Suprapubic skin (tissue), 4 donors: ENCODE results near the gene IL12B. TPM values are rescaled to one million over a fixed set of nuclear protein-coding genes. Genes with fewer than 3 reads are reported as not detected.
"Not testable (repeated sequence)": the region's sequence is repeated elsewhere in the genome, so short reads cannot be mapped to it uniquely, and the experiment has no call there.

Source experiments
- DNase-seq, 2 donors: peaks; one replicate each; pipeline ENCODE4 v3.0.0-alpha.2; 2019; ENCODE audit warnings: low spot score in 2 of 2
- H3K27ac ChIP-seq: fragments of 200-600 bp; sonication (generic); one replicate; pipeline ENCODE4 v1.5.1; 2019
- H3K27me3 ChIP-seq: fragments of 200-600 bp; sonication (generic); one replicate; pipeline ENCODE4 v1.5.1; 2019
- H3K36me3 ChIP-seq: fragments of 200-600 bp; sonication (generic); one replicate; pipeline ENCODE4 v1.5.1; 2019
- H3K4me1 ChIP-seq: fragments of 200-600 bp; sonication (generic); one replicate; pipeline ENCODE4 v1.5.1; 2019
- H3K4me3 ChIP-seq: fragments of 200-600 bp; sonication (generic); one replicate; pipeline ENCODE4 v1.5.1; 2019; ENCODE audit warnings: mild to moderate bottlenecking
- H3K9me3 ChIP-seq: fragments of 200-600 bp; sonication (generic); one replicate; pipeline ENCODE4 v1.5.1; 2019
- EP300 ChIP-seq: sonication (generic); formaldehyde crosslinking; IDR thresholded peaks from one replicate; pipeline ENCODE4 v1.6.1; 2017; ENCODE audit warnings: antibody characterized with exemption
- POLR2A ChIP-seq, 2 donors: fragments of 450-650 bp; IDR thresholded peaks; one replicate each; pipeline ENCODE4 v1.6.1; 2017; ENCODE audit warnings: antibody characterized with exemption in 2 of 2, mild to moderate bottlenecking in 2 of 2, moderate library complexity in 2 of 2
- POLR2AphosphoS5 ChIP-seq, 3 donors: sonication (generic); formaldehyde crosslinking; IDR thresholded peaks; one replicate each; pipeline ENCODE4 v1.6.1; 2017; ENCODE audit warnings: antibody characterized with exemption in 3 of 3
- WGBS: methylation state at CpG from one replicate; pipeline ENCODE4 v1.1.5; 2018; 5-methylcytosine and 5-hydroxymethylcytosine counted together
- total RNA-seq, 4 donors: library from RNA; depleted of rRNA; stranded (reverse); fragments of >200 nt; gene quantifications; one replicate each; pipeline ENCODE4 v1.1.0, GENCODE V29; 2016
- TF ChIP-seq, protein P1 (sequence below), 2 donors: fragments of 200-600 bp in 1 of 2; fragments of 450-650 bp in 1 of 2; sonication (generic) in 1 of 2; IDR thresholded peaks; one replicate each; pipeline ENCODE4 v1.5.1; 2016 to 2019; ENCODE audit warnings: antibody characterized with exemption in 2 of 2, mild to moderate bottlenecking in 1 of 2, moderate library complexity in 1 of 2

IL12B gene
- total RNA-seq, 4 donors from 2014 or later, result not detected

DNA sequence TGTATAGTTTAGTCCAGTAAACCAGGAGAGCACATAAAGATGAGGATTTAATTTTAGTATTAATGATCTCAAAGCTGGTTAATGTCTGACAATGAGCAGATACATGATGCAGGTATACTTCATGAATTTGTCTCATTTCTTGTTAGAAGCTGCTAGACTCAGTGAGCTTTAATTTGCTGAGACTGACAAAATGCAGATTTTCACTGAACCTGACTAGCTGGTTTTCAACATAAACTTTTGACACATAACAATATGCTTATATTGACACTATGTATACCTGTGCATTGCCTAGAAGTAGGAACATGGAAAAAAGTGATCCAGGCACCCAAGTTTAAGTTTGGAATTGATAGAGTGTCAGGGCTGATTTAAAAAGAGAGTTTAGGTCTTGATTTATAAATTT, 56.4 kb downstream of the IL12B start:
- no peaks in the 10 kb centered on the region for H3K4me1 ChIP-seq
- no peak overlapping the region for H3K27ac ChIP-seq
- no peak overlapping the region for H3K4me3 ChIP-seq
- no peaks in the 10 kb centered on the region for H3K9me3 ChIP-seq
- TF ChIP-seq POLR2AphosphoS5 (IDR thresholded peaks at IDR 0.05) (no peak), POLR2A (IDR thresholded peaks at IDR 0.05) (no peak), EP300 (no peak)
- TF ChIP-seq, protein P1, sequence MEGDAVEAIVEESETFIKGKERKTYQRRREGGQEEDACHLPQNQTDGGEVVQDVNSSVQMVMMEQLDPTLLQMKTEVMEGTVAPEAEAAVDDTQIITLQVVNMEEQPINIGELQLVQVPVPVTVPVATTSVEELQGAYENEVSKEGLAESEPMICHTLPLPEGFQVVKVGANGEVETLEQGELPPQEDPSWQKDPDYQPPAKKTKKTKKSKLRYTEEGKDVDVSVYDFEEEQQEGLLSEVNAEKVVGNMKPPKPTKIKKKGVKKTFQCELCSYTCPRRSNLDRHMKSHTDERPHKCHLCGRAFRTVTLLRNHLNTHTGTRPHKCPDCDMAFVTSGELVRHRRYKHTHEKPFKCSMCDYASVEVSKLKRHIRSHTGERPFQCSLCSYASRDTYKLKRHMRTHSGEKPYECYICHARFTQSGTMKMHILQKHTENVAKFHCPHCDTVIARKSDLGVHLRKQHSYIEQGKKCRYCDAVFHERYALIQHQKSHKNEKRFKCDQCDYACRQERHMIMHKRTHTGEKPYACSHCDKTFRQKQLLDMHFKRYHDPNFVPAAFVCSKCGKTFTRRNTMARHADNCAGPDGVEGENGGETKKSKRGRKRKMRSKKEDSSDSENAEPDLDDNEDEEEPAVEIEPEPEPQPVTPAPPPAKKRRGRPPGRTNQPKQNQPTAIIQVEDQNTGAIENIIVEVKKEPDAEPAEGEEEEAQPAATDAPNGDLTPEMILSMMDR (IDR thresholded peaks at IDR 0.05), result no peak
- no peak for DNase-seq
- H3K27me3 ChIP-seq, result no peaks in the 10 kb centered on the region
- peaks cover 48% of the 10 kb centered on the region for H3K36me3 ChIP-seq

GRCh38 chr5:159269723-159270122, 60.6 kb downstream of the IL12B start:
- no peak overlapping the region for H3K27ac ChIP-seq
- no peak overlapping the region for H3K4me3 ChIP-seq
- no peak for DNase-seq
- peaks cover 3% of the 10 kb centered on the region for H3K4me1 ChIP-seq
- H3K27me3 ChIP-seq, result no peaks in the 10 kb centered on the region
- WGBS, result 86% methylated on average over 2 of the region's 2 CpGs
- peaks cover 30% of the 10 kb centered on the region for H3K36me3 ChIP-seq
- no peaks in the 10 kb centered on the region for H3K9me3 ChIP-seq
- TF ChIP-seq, protein P1 (IDR thresholded peaks at IDR 0.05), result no peak
- TF ChIP-seq POLR2A (IDR thresholded peaks at IDR 0.05), result no peak
- TF ChIP-seq POLR2AphosphoS5 (IDR thresholded peaks at IDR 0.05), result no peak
- TF ChIP-seq EP300, result no peak

DNA sequence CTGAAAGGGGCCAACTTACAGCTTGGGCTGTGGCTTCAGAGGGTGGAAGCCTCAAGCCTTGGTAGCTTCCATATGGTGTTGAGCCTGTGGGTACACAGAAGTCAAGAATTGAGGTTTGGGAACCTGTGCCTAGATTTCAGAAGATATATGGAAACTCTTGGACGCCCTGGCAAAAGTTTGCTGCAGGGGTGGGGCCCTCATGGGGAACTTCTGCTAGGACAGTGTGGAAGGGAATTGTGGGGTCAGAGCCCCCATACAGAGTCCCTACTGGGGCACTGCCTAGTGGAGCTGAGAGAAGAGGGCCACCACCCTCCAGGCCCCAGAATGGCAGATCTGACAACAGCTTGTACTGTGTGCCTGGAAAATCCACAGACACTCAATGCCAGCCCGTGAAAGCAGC, 63.5 kb downstream of the IL12B start:
- H3K27ac ChIP-seq, H3K9me3 ChIP-seq, H3K4me3 ChIP-seq, H3K27me3 ChIP-seq, DNase-seq: not testable (repeated sequence)
- Histone ChIP-seq H3K4me1 (peaks cover 21% of the 10 kb centered on the region), H3K36me3 (peaks cover 13% of the 10 kb centered on the region)
- WGBS, result 95% methylated on average over 2 of the region's 2 CpGs

Other genes starting within 250 kb of the IL12B start
- 10 to 100 TPM in 2 of 4 donors, 1 to 10 TPM in 2; 4.3 to 13.6 (median 8.8) TPM for gene EBF1, start 230.6 kb downstream of the IL12B start, total RNA-seq
- gene RNF145, start 120.9 kb downstream of the IL12B start, total RNA-seq, result 10 to 100 TPM; 37.4 to 57.0 (median 48.2) TPM
- 10 to 100 TPM; 17.7 to 20.9 (median 18.8) TPM for gene UBLCP1, start 67.2 kb downstream of the IL12B start, total RNA-seq